GM08714 (cell line): Measurements from ENCODE around the gene CCDC91.

Experiments
- H3K4me3 ChIP-seq: fragments of 200-500 bp; sonication (Bioruptor generic); 2 replicates; pipeline ENCODE4 v1.5.1; 2014; ENCODE audit warnings: mild to moderate bottlenecking, low read length, inconsistent platforms
- ZNF274 ChIP-seq: IDR thresholded peaks from 2 replicates; pipeline ENCODE4 v1.6.1; 2012; ENCODE audit warnings: mild to moderate bottlenecking, low read depth, low read length

Gene CCDC91

GRCh38 chr12:28498850-28499249 lies 308.6 kb downstream of the CCDC91 start:
- H3K4me3 ChIP-seq = no peak overlapping the region
- no peak for TF ChIP-seq ZNF274

GRCh38 chr12:28500373-28501024 lies 310.2 kb downstream of the CCDC91 start:
- H3K4me3 ChIP-seq = no peak overlapping the region
- no peak for TF ChIP-seq ZNF274

- no peak for TF ChIP-seq ZNF274
- H3K4me3 ChIP-seq = no peak overlapping the region
Observed at GRCh38 chr12:28506271-28506670, 316.0 kb downstream of the CCDC91 start.

GRCh38 chr12:28507033-28507432 lies 316.8 kb downstream of the CCDC91 start:
- H3K4me3 ChIP-seq = no peak overlapping the region
- no peak for TF ChIP-seq ZNF274

- no peak overlapping the region for H3K4me3 ChIP-seq
- TF ChIP-seq ZNF274 = no peak
Observed at GRCh38 chr12:28507867-28508266, 317.6 kb downstream of the CCDC91 start.

- no peak overlapping the region for H3K4me3 ChIP-seq
- TF ChIP-seq ZNF274 = no peak
Observed at GRCh38 chr12:28512406-28512805, 322.1 kb downstream of the CCDC91 start.

GRCh38 chr12:28512876-28513275 lies 322.6 kb downstream of the CCDC91 start:
- H3K4me3 ChIP-seq = no peak overlapping the region
- no peak for TF ChIP-seq ZNF274

GRCh38 chr12:28513983-28514382 lies 323.7 kb downstream of the CCDC91 start:
- no peak overlapping the region for H3K4me3 ChIP-seq
- TF ChIP-seq ZNF274 = no peak

GRCh38 chr12:28517101-28517500 lies 326.8 kb downstream of the CCDC91 start:
- TF ChIP-seq ZNF274 = no peak
- H3K4me3 ChIP-seq = no peak overlapping the region

GRCh38 chr12:28527631-28528249 lies 337.5 kb downstream of the CCDC91 start:
- no peak for TF ChIP-seq ZNF274
- no peak overlapping the region for H3K4me3 ChIP-seq

GRCh38 chr12:28535216-28535615 lies 345.0 kb downstream of the CCDC91 start:
- no peak overlapping the region for H3K4me3 ChIP-seq
- TF ChIP-seq ZNF274 = no peak

GRCh38 chr12:28536088-28536487 lies 345.8 kb downstream of the CCDC91 start:
- no peak overlapping the region for H3K4me3 ChIP-seq
- TF ChIP-seq ZNF274 = no peak

GRCh38 chr12:28537474-28537873 lies 347.2 kb downstream of the CCDC91 start:
- no peak overlapping the region for H3K4me3 ChIP-seq
- TF ChIP-seq ZNF274 = no peak

GRCh38 chr12:28539691-28540323 lies 349.6 kb downstream of the CCDC91 start:
- no peak overlapping the region for H3K4me3 ChIP-seq
- TF ChIP-seq ZNF274 = no peak

- no peak for TF ChIP-seq ZNF274
- H3K4me3 ChIP-seq = no peak overlapping the region
Observed at GRCh38 chr12:28540324-28540714, 350.1 kb downstream of the CCDC91 start.
